ENCODE data around the gene ITGB5.

Gene ITGB5

DNA sequence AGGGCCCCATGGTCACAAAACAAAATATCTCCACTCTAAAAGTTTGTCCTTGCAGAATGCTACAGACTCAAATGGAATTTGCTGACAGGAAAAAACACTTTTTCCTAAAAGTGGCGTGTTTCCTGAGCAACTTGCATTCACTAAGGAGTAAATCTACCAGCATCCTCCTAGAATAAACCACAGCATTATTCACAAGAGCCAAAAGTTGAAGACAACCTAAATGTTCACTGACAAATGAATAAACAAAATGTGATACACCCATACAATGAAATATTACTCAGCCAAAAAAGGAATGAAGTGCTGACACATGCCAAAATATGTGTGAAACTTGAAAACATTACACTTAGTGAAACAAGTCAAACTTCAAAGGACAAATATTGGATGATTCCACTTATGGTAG lies 28.9 kb downstream of the ITGB5 start:
- no peak for DNase-seq

- DNase-seq, result no peak
These were observed 30.5 kb downstream of the ITGB5 start for GRCh38 chr3:124856677-124857076.

GRCh38 chr3:124854009-124854408 lies 33.2 kb downstream of the ITGB5 start:
- no peak for DNase-seq

GRCh38 chr3:124853446-124853845 lies 33.7 kb downstream of the ITGB5 start:
- DNase-seq, result no peak

GRCh38 chr3:124851905-124852304 lies 35.3 kb downstream of the ITGB5 start:
- DNase-seq, result no peak

- DNase-seq, result no peak
These were observed 36.0 kb downstream of the ITGB5 start for GRCh38 chr3:124851136-124851535.

DNA sequence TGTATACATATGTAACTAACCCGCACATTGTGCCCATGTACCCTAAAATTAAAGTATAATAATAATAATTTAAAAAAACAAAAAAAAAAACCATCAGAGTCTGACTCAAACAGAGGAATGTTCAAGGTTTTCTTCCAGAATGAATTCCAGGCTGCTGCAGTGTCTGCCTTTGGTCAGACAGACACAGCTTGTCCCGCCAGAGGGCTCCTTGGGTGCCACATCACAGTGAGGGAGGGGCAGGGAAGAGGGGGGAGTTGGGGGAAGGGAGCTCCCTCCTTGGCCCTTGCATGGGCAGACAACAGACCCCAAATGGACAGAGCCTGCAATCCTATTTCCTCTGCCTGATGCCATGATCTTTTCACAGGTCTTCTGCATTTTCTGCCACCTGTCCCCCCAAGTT lies 36.5 kb downstream of the ITGB5 start:
- DNase-seq, result no peak

GRCh38 chr3:124850212-124850611 lies 37.0 kb downstream of the ITGB5 start:
- DNase-seq, result no peak

DNA sequence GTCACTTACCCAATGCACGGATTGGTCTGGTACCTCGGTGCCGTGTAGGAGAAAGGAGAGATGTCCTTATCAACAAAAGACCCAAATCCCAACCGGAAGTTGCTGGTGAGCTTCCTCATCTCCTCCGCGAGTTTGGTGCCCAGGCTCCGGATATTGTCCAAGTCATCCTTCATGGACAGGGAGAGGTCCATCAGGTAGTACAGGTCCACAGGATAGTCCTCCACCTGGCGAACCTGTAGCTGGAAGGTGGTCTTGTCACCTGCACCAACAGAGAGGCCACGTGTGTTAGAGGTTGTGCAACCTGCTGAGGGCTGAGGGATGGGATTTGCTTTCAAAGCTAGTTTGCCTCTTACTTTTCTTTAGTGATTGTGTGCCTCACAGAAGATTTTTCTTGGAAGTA lies 38.9 kb downstream of the ITGB5 start:
- DNase-seq, result no peak

DNA sequence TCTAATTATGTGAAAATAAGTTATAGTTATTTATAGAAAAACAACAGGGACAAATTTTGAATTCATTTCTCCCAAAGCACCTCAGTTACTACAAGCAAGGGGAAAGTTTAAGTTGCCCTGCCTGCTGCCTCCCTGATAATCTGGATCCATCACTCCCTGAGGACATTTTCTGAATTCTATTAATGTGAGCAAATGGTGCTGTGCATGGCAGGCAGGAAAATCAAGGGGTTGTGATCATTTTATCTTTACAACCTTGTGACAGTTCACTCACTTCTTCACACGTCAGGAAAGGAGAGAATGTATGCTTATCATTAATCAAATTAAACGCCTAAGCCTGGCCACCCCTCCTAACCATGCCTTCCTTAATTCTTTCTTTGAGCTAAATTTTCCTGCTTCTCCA lies 39.3 kb downstream of the ITGB5 start:
- DNase-seq, result no peak

- DNase-seq, result no peak
These were observed 40.1 kb downstream of the ITGB5 start for GRCh38 chr3:124847051-124847450.

GRCh38 chr3:124846189-124846588 lies 41.0 kb downstream of the ITGB5 start:
- no peak for DNase-seq

DNA sequence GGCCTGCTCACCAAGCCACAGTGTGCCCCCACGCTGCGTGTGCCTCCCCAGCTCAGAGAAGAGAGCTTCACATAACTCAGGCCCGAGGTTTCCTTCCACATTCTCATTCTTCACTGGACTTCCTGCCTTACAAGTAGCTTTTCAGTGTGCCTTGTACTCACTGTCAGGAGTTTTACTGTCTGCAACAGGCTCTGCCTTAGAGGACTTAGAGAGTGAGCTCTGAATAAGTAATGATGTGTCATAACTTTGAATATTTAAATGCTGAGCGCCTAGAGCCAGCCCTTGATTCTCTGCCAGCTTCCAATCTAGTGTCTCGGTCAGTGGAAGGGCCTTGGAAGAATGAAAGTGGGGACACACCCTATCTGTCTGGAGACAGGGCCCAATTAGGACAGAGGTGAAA lies 41.8 kb downstream of the ITGB5 start:
- no peak for DNase-seq

GRCh38 chr3:124843506-124844177 lies 43.5 kb downstream of the ITGB5 start:
- no peak for DNase-seq

GRCh38 chr3:124843047-124843446 lies 44.1 kb downstream of the ITGB5 start:
- DNase-seq, result no peak

GRCh38 chr3:124841517-124841916 lies 45.6 kb downstream of the ITGB5 start:
- no peak for DNase-seq

GRCh38 chr3:124840331-124840730 lies 46.8 kb downstream of the ITGB5 start:
- DNase-seq, result no peak

- DNase-seq, result no peak
These were observed 47.3 kb downstream of the ITGB5 start for GRCh38 chr3:124839896-124840295.

GRCh38 chr3:124838963-124839362 lies 48.2 kb downstream of the ITGB5 start:
- no peak for DNase-seq

- DNase-seq, result no peak
These were observed 49.4 kb downstream of the ITGB5 start for GRCh38 chr3:124837730-124838186.

GRCh38 chr3:124837065-124837464 lies 50.1 kb downstream of the ITGB5 start:
- DNase-seq, result no peak

DNA sequence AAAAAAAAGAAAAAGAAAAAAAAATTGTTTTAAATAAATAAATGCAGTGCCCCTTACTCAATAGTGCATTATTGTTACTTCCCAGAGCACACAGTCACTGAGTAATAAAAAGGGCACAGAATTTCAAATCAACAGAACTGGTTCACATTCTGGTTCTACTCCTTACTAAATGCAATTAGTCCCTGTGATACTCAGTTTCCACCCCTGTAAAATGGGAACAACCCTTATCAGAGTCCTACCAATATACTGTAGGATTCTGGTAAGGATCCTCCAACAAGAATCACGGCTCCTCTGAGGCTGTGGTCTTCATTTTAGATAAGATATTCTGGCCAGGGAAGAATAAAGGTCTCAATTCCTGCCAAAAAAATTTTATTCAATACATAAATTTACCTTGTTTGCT lies 50.7 kb downstream of the ITGB5 start:
- no peak for DNase-seq

- no peak for DNase-seq
These were observed 52.1 kb downstream of the ITGB5 start for GRCh38 chr3:124834723-124835718.

- no peak for DNase-seq
These were observed 53.3 kb downstream of the ITGB5 start for GRCh38 chr3:124833710-124834332.
